Activated naive CD4-positive, alpha-beta T cell treated with anti-CD3 and anti-CD28 coated beads, Interleukin-2, amount 50 U/mL, for 72 hours (primary cell): ENCODE measurements around the gene UNC13C. TPM values are rescaled to one million over a fixed set of nuclear protein-coding genes. Genes with fewer than 3 reads are reported as not detected.

Source experiments
- ATAC-seq, 2 donors: fragments of 150-1000 bp; cut with Tn5 transposase; 2 replicates each; pipeline ENCODE4 v1.10.0; 2021; ENCODE audit warnings: mild to moderate bottlenecking in 2 of 2, moderate library complexity in 2 of 2
- DNase-seq, 2 donors: peaks; one replicate each; pipeline ENCODE4 v3.0.0; 2021 to 2022; ENCODE audit warnings: low spot score in 2 of 2
- H3K27ac Mint-ChIP-seq, 2 donors: one replicate each; pipeline ENCODE4 v1.8.0; 2022; ENCODE audit warnings: mild to moderate bottlenecking in 2 of 2, mixed read lengths in 2 of 2
- H3K36me3 Mint-ChIP-seq, 2 donors: one replicate each; pipeline ENCODE4 v1.8.0; 2022; ENCODE audit warnings: mixed read lengths in 2 of 2
- H3K9me3 Mint-ChIP-seq, 2 donors: one replicate each; pipeline ENCODE4 v1.8.0; 2022; ENCODE audit warnings: mixed read lengths in 2 of 2
- total RNA-seq, 2 donors: library from RNA; stranded (reverse); gene quantifications; one replicate each; pipeline ENCODE4 v1.2.3, GENCODE V29; 2022

UNC13C gene
- total RNA-seq, 2 donors from 2014 or later = not detected

GRCh38 chr15:54082836-54083492 lies 104.7 kb downstream of the UNC13C start:
- Mint-ChIP-seq H3K27ac (no peak overlapping the region), H3K36me3 (no peaks in the 10 kb centered on the region), H3K9me3 (no peaks in the 10 kb centered on the region)
- peak in 1 of 2 donors; percentile 13 for DNase-seq
- ATAC-seq = no peak

GRCh38 chr15:54083501-54083900 lies 105.3 kb downstream of the UNC13C start:
- DNase-seq (no peak), ATAC-seq (no peak)
- Mint-ChIP-seq H3K36me3 (no peaks in the 10 kb centered on the region), H3K9me3 (no peaks in the 10 kb centered on the region), H3K27ac (no peak overlapping the region)

- Mint-ChIP-seq H3K9me3 (no peaks in the 10 kb centered on the region), H3K36me3 (no peaks in the 10 kb centered on the region), H3K27ac (no peak overlapping the region)
- no peak for ATAC-seq
- no peak for DNase-seq
These were observed 105.8 kb downstream of the UNC13C start for GRCh38 chr15:54083991-54084390.

- no peaks in the 10 kb centered on the region for H3K36me3 Mint-ChIP-seq
- no peaks in the 10 kb centered on the region for H3K9me3 Mint-ChIP-seq
- no peak overlapping the region for H3K27ac Mint-ChIP-seq
- no peak for DNase-seq
- no peak for ATAC-seq
These were observed 110.6 kb downstream of the UNC13C start for GRCh38 chr15:54088837-54089236.

GRCh38 chr15:54089776-54090175 lies 111.5 kb downstream of the UNC13C start:
- DNase-seq = no peak
- H3K9me3 Mint-ChIP-seq = no peaks in the 10 kb centered on the region
- H3K36me3 Mint-ChIP-seq = no peaks in the 10 kb centered on the region
- no peak overlapping the region for H3K27ac Mint-ChIP-seq
- ATAC-seq = no peak

- no peak for ATAC-seq
- H3K36me3 Mint-ChIP-seq = no peaks in the 10 kb centered on the region
These were observed 113.4 kb downstream of the UNC13C start for GRCh38 chr15:54091651-54092050.

GRCh38 chr15:54094661-54095060 lies 116.4 kb downstream of the UNC13C start:
- Mint-ChIP-seq H3K27ac (no peak overlapping the region), H3K9me3 (no peaks in the 10 kb centered on the region), H3K36me3 (no peaks in the 10 kb centered on the region)
- DNase-seq (no peak), ATAC-seq (no peak)

More at GRCh38 chr15:54091651-54092050, 113.4 kb downstream of the UNC13C start:
- no peaks in the 10 kb centered on the region for H3K9me3 Mint-ChIP-seq
- no peak overlapping the region for H3K27ac Mint-ChIP-seq
- no peak for DNase-seq

- DNase-seq (no peak), ATAC-seq (no peak)
- Mint-ChIP-seq H3K27ac (no peak overlapping the region), H3K9me3 (no peaks in the 10 kb centered on the region), H3K36me3 (no peaks in the 10 kb centered on the region)
These were observed 118.8 kb downstream of the UNC13C start for GRCh38 chr15:54097019-54097418.

- ATAC-seq = no peak
- Mint-ChIP-seq H3K36me3 (no peaks in the 10 kb centered on the region), H3K27ac (no peak overlapping the region), H3K9me3 (no peaks in the 10 kb centered on the region)
- DNase-seq = no peak
These were observed 120.8 kb downstream of the UNC13C start for GRCh38 chr15:54099010-54099409.

- DNase-seq (no peak), ATAC-seq (no peak)
- Mint-ChIP-seq H3K36me3 (no peaks in the 10 kb centered on the region), H3K9me3 (no peaks in the 10 kb centered on the region), H3K27ac (no peak overlapping the region)
These were observed 123.5 kb downstream of the UNC13C start for GRCh38 chr15:54101664-54102270.

GRCh38 chr15:54102704-54103103 lies 124.5 kb downstream of the UNC13C start:
- no peaks in the 10 kb centered on the region for H3K9me3 Mint-ChIP-seq
- no peaks in the 10 kb centered on the region for H3K36me3 Mint-ChIP-seq
- ATAC-seq (no peak), DNase-seq (no peak)
- H3K27ac Mint-ChIP-seq = no peak overlapping the region

- Mint-ChIP-seq H3K9me3 (no peaks in the 10 kb centered on the region), H3K27ac (no peak overlapping the region), H3K36me3 (no peaks in the 10 kb centered on the region)
- ATAC-seq (no peak), DNase-seq (no peak)
These were observed 130.8 kb downstream of the UNC13C start for GRCh38 chr15:54109014-54109413.

GRCh38 chr15:54119051-54119450 lies 140.8 kb downstream of the UNC13C start:
- no peaks in the 10 kb centered on the region for H3K36me3 Mint-ChIP-seq
- no peak for DNase-seq
- no peak for ATAC-seq
- no peak overlapping the region for H3K27ac Mint-ChIP-seq
- H3K9me3 Mint-ChIP-seq = peaks cover 9 to 12% of the 10 kb centered on the region in 2 donors

- DNase-seq (no peak), ATAC-seq (no peak)
- H3K36me3 Mint-ChIP-seq = no peaks in the 10 kb centered on the region
- H3K27ac Mint-ChIP-seq = no peak overlapping the region
- peaks cover 9 to 12% of the 10 kb centered on the region in 2 donors for H3K9me3 Mint-ChIP-seq
These were observed 142.8 kb downstream of the UNC13C start for GRCh38 chr15:54120949-54121463.

GRCh38 chr15:54127574-54127973 lies 149.3 kb downstream of the UNC13C start:
- H3K27ac Mint-ChIP-seq = no peak overlapping the region
- H3K36me3 Mint-ChIP-seq = no peaks in the 10 kb centered on the region
- no peak for ATAC-seq

GRCh38 chr15:54131410-54131809 lies 153.2 kb downstream of the UNC13C start:
- Mint-ChIP-seq H3K36me3 (no peaks in the 10 kb centered on the region), H3K9me3 (no peaks in the 10 kb centered on the region), H3K27ac (no peak overlapping the region)
- DNase-seq (no peak), ATAC-seq (no peak)

More at GRCh38 chr15:54127574-54127973, 149.3 kb downstream of the UNC13C start:
- no peaks in the 10 kb centered on the region for H3K9me3 Mint-ChIP-seq
- no peak for DNase-seq

GRCh38 chr15:54149115-54149531 lies 170.9 kb downstream of the UNC13C start:
- H3K9me3 Mint-ChIP-seq = no peaks in the 10 kb centered on the region
- no peaks in the 10 kb centered on the region for H3K36me3 Mint-ChIP-seq
- no peak overlapping the region for H3K27ac Mint-ChIP-seq
- ATAC-seq (no peak), DNase-seq (no peak)

- no peak overlapping the region for H3K27ac Mint-ChIP-seq
- no peaks in the 10 kb centered on the region for H3K36me3 Mint-ChIP-seq
- no peaks in the 10 kb centered on the region for H3K9me3 Mint-ChIP-seq
- no peak for DNase-seq
- no peak for ATAC-seq
These were observed 172.0 kb downstream of the UNC13C start for GRCh38 chr15:54150255-54150654.
